ENCODE measurements around the gene ACTL9. TPM values are rescaled to one million over a fixed set of nuclear protein-coding genes. Genes with fewer than 3 reads are reported as not detected.

Gene ACTL9
- total and polyA plus RNA-seq, 2 of the 13 experiments (the other 11 are each of a cell fraction or from before 2014, with no cell fraction given), result not detected

- Histone ChIP-seq H3K4me1 (ENCODE audit: insufficient read depth, low read length) (no peaks in the 10 kb centered on the region), H4K20me1 (ENCODE audit: insufficient read depth, low read length) (no peaks in the 10 kb centered on the region), H2AFZ (ENCODE audit: low read length) (no peak overlapping the region), H3K4me2 (ENCODE audit: low read depth, low read length) (no peak overlapping the region), H3K4me3 (replicated peaks in 1 of 3; ENCODE audit: insufficient read depth in 1 of 3, low read depth in 2 of 3, low read length in 3 of 3) (no peak overlapping the region), H3K79me2 (ENCODE audit: insufficient read depth, low read length) (no peaks in the 10 kb centered on the region), H3K27ac (ENCODE audit: extremely low read length, insufficient read depth, low read length) (no peak overlapping the region), H3K36me3 (replicated peaks in 1 of 2; ENCODE audit: control insufficient read depth in 1 of 2, insufficient read depth in 2 of 2, low read length in 2 of 2) (no peaks in the 10 kb centered on the region), H3K9ac (ENCODE audit: insufficient read depth, low read depth, low read length) (no peak overlapping the region), H3K27me3 (ENCODE audit: control insufficient read depth in 1 of 2, insufficient read depth in 2 of 2, low read length in 2 of 2) (no peaks in the 10 kb centered on the region), H3K9me3 (ENCODE audit: low read length) (peaks cover 7% of the 10 kb centered on the region; the same call in 1 of the 2 replicates)
- FAIRE-seq (no peak), ATAC-seq (no peak), DNase-seq (ENCODE audit: low spot score) (no peak)
- 1% methylated on average over 2 of the region's 2 CpGs for WGBS (ENCODE audit: low lambda C conversion rate)
- in situ Hi-C loops (cut with HindIII; ENCODE audit: extremely low pct_ligation_motif_present, low pct_unique_long_range_greater_than_20kb) (no loop called here), intact Hi-C loops (cut with micrococcal nuclease; ENCODE audit: unreplicated experiment) (no loop called here)
- TF ChIP-seq KAT8 (CRISPR knock-in tag; IDR thresholded peaks at IDR 0.05) (no peak), POLR2AphosphoS2 (IDR thresholded peaks at IDR 0.05; ENCODE audit: low read depth, low read length) (no peak), ZBTB4 (CRISPR knock-in tag; IDR thresholded peaks at IDR 0.05; ENCODE audit: borderline replicate concordance) (no peak), TFDP1 (CRISPR knock-in tag; IDR thresholded peaks at IDR 0.05; ENCODE audit: borderline replicate concordance) (no peak), ZSCAN20 (CRISPR knock-in tag; IDR thresholded peaks at IDR 0.05; ENCODE audit: borderline replicate concordance) (no peak), MBNL3 (CRISPR knock-in tag; conservative IDR thresholded peaks at IDR 0.05) (no peak), CHD4 (IDR thresholded peaks at IDR 0.05; ENCODE audit: borderline replicate concordance, low read length) (no peak), NR2F2 (IDR thresholded peaks at IDR 0.05; ENCODE audit: borderline replicate concordance, low read depth) (no peak), DBP (CRISPR knock-in tag; IDR thresholded peaks at IDR 0.05; ENCODE audit: not compliant biosample characterization) (no peak), ZNF761 (CRISPR knock-in tag; conservative IDR thresholded peaks at IDR 0.05) (no peak), TBX2 (CRISPR knock-in tag; IDR thresholded peaks at IDR 0.05; ENCODE audit: borderline replicate concordance) (no peak), TP53 (CRISPR knock-in tag; conservative IDR thresholded peaks at IDR 0.05) (no peak), ONECUT2 (CRISPR knock-in tag; IDR thresholded peaks at IDR 0.05) (no peak), IKZF4 (CRISPR knock-in tag; IDR thresholded peaks at IDR 0.05; ENCODE audit: borderline replicate concordance, low read depth, not compliant biosample characterization) (no peak), HMG20A (CRISPR knock-in tag; IDR thresholded peaks at IDR 0.05; ENCODE audit: borderline replicate concordance) (no peak), POLR2AphosphoS5 (IDR thresholded peaks at IDR 0.05; ENCODE audit: low read depth, low read length) (no peak)
- no TSS peak for BruUV-seq (replicated peaks)
- ChIA-PET POLR2A (no interaction called here), CTCF (ENCODE audit: low intra/inter-chr PET ratio, low total read pairs) (no interaction called here)
Observed at GRCh38 chr19:8682472-8682871, 16.1 kb downstream of the ACTL9 start.

All from HepG2 (cell line).